WERI-Rb-1 (cell line): ENCODE results near the gene ARHGEF38.

Experiments used
- DNase-seq: peaks from one replicate; pipeline ENCODE4 v3.0.0-alpha.2; 2020
- H3K27ac ChIP-seq: fragments of 250-450 bp; sonication (Bioruptor Pico); 2 replicates; pipeline ENCODE4 v1.5.1; 2020; ENCODE audit warnings: mild to moderate bottlenecking, moderate library complexity
- H3K27me3 ChIP-seq: fragments of 250-450 bp; sonication (Bioruptor Pico); 2 replicates; pipeline ENCODE4 v1.5.1; 2021; ENCODE audit warnings: mild to moderate bottlenecking, low read depth, moderate library complexity; ENCODE audit not compliant: insufficient read depth, severe bottlenecking
- H3K36me3 ChIP-seq: fragments of 250-450 bp; sonication (Bioruptor Pico); 2 replicates; pipeline ENCODE4 v1.5.1; 2020; ENCODE audit warnings: mild to moderate bottlenecking, moderate library complexity
- H3K4me3 ChIP-seq: 2 replicates; pipeline ENCODE4 v1.5.1; 2011; ENCODE audit warnings: low read depth, mild to moderate bottlenecking, control low read depth, low read length
- H3K9me3 ChIP-seq: fragments of 250-450 bp; sonication (Bioruptor Pico); 2 replicates; pipeline ENCODE4 v1.5.1; 2021; ENCODE audit warnings: mild to moderate bottlenecking, moderate library complexity; ENCODE audit not compliant: severe bottlenecking
- TF ChIP-seq, protein P1 (sequence below): IDR thresholded peaks from 2 replicates; pipeline ENCODE4 v1.5.1; 2011; ENCODE audit warnings: low read depth, mild to moderate bottlenecking, control low read depth, inconsistent platforms, low read length

The ARHGEF38 gene

DNA sequence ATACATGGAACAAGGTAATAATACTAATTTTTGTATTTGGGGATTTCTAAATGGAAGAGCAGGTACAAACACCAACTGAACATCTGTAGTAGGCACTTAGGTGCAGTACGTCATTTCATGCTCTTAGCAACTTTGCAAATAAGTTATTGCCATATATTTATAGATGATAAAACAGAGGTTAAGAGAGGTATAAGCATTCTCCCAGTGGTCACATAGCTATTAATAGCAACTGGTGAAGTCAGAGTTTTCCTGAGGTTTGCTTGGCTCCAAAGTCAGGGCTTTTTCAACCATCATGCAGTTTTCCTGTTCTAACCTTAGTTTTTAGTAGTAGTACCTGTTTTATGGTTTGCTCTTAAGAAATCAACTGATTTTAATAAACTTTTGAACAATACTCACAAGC lies 10.9 kb downstream of the ARHGEF38 start:
- Histone ChIP-seq H3K9me3 (no peaks in the 10 kb centered on the region), H3K36me3 (no peaks in the 10 kb centered on the region), H3K27me3 (no peaks in the 10 kb centered on the region), H3K4me3 (no peak overlapping the region), H3K27ac (no peak overlapping the region)
- DNase-seq, result no peak
- TF ChIP-seq, protein P1, sequence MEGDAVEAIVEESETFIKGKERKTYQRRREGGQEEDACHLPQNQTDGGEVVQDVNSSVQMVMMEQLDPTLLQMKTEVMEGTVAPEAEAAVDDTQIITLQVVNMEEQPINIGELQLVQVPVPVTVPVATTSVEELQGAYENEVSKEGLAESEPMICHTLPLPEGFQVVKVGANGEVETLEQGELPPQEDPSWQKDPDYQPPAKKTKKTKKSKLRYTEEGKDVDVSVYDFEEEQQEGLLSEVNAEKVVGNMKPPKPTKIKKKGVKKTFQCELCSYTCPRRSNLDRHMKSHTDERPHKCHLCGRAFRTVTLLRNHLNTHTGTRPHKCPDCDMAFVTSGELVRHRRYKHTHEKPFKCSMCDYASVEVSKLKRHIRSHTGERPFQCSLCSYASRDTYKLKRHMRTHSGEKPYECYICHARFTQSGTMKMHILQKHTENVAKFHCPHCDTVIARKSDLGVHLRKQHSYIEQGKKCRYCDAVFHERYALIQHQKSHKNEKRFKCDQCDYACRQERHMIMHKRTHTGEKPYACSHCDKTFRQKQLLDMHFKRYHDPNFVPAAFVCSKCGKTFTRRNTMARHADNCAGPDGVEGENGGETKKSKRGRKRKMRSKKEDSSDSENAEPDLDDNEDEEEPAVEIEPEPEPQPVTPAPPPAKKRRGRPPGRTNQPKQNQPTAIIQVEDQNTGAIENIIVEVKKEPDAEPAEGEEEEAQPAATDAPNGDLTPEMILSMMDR, result no peak

GRCh38 chr4:105568584-105568983 lies 16.2 kb downstream of the ARHGEF38 start:
- Histone ChIP-seq H3K27me3 (no peaks in the 10 kb centered on the region), H3K4me3 (no peak overlapping the region), H3K9me3 (no peaks in the 10 kb centered on the region), H3K36me3 (no peaks in the 10 kb centered on the region), H3K27ac (no peak overlapping the region)
- no peak for DNase-seq
- TF ChIP-seq, protein P1, result no peak

GRCh38 chr4:105569057-105569865 lies 16.8 kb downstream of the ARHGEF38 start:
- TF ChIP-seq, protein P1, result no peak
- Histone ChIP-seq H3K36me3 (no peaks in the 10 kb centered on the region), H3K27ac (no peak overlapping the region), H3K4me3 (no peak overlapping the region), H3K27me3 (no peaks in the 10 kb centered on the region), H3K9me3 (no peaks in the 10 kb centered on the region)
- no peak for DNase-seq

DNA sequence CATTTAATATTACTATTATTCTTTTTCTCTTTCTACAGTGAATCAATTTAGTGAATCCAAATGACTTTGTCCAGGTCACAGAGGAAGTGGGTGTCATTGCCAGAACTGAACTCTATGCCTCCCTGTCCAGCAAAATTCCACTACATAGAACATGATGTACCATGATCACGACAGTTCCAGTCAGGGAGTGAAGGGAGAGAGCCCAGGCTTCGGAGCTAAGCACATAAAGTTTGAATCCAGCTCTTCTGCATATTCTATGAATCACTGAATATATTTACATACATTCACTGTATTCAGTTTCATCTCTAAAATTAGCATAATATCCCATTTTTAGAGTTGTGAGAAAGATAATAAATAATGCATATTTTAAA lies 17.4 kb downstream of the ARHGEF38 start:
- Histone ChIP-seq H3K27me3 (no peaks in the 10 kb centered on the region), H3K36me3 (no peaks in the 10 kb centered on the region), H3K4me3 (no peak overlapping the region), H3K9me3 (no peaks in the 10 kb centered on the region), H3K27ac (no peak overlapping the region)
- TF ChIP-seq, protein P1, result no peak
- DNase-seq, result no peak

- no peak for DNase-seq
- TF ChIP-seq, protein P1, result no peak
- no peaks in the 10 kb centered on the region for H3K27me3 ChIP-seq
- no peaks in the 10 kb centered on the region for H3K36me3 ChIP-seq
- no peak overlapping the region for H3K27ac ChIP-seq
- no peaks in the 10 kb centered on the region for H3K9me3 ChIP-seq
- no peak overlapping the region for H3K4me3 ChIP-seq
Measured at GRCh38 chr4:105572296-105572695, 19.9 kb downstream of the ARHGEF38 start.
